ES-I3 (cell line): ENCODE data around the gene TBC1D19.

ENCODE experiments used
- H3K36me3 ChIP-seq: 2 replicates; pipeline ENCODE4 v1.6.1; 2013; ENCODE audit warnings: mild to moderate bottlenecking, low read length, control low read depth, moderate library complexity; ENCODE audit not compliant: insufficient read depth
- H3K4me1 ChIP-seq: 2 replicates; pipeline ENCODE4 v1.6.1; 2013; ENCODE audit warnings: mild to moderate bottlenecking, control low read depth, low read length; ENCODE audit not compliant: insufficient read depth
- H3K9ac ChIP-seq: 2 replicates; pipeline ENCODE4 v1.6.1; 2013; ENCODE audit warnings: low read depth, mild to moderate bottlenecking, low read length, moderate library complexity
- H3K9me3 ChIP-seq: 2 replicates; pipeline ENCODE4 v1.6.1; 2013; ENCODE audit warnings: mild to moderate bottlenecking, low read length, moderate library complexity; ENCODE audit not compliant: control insufficient read depth, insufficient read depth

TBC1D19 gene

DNA sequence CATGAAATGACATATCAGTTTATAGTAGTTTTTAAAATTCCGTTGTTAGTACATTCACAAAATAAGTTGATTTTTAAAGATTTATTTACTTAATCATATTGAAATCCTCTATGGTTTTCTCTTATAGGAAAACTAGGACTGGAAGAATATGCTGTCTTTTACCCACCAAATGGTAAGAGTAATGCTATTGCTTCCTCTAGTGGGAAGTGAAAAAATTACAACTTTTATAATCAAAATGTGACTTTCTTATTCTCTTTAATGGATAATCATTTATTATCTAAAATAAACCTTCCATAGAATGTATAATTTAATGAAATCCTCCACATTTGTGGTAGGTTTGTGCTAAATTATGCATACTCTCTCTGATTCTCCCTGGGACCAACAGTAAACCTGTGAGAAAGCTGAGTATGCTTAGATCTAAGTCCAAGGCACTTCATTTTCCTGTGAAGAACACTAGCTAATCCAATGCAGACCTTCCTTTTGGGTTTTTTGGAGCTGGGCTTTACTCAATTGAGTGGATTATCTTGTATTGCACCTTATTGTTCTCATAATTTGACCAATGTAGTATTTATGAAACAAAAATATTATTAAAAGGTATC, 136.2 kb downstream of the TBC1D19 start:
- H3K36me3 ChIP-seq: no peaks in the 10 kb centered on the region
- no peaks in the 10 kb centered on the region for H3K9me3 ChIP-seq
- no peaks in the 10 kb centered on the region for H3K4me1 ChIP-seq

DNA sequence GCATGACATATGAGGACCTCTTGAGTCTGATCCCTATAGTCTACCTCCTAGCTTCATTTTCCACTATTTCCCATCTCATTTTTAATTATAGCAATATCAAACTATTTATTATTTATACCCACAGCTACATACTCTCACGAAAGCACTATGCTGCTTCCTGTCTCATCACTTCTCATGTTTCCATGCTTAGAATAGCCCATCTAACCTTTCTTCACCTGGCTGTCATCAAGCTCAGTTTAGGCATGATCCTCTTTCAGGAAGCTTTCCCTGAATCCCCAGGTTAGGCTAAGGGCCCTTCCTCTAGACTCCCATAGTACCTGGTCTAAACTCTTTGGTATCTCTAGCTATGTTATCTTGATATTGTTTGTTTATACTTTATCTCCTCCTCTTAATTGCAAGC, 137.8 kb downstream of the TBC1D19 start:
- Histone ChIP-seq H3K4me1 (no peaks in the 10 kb centered on the region), H3K9me3 (no peaks in the 10 kb centered on the region), H3K36me3 (no peaks in the 10 kb centered on the region), H3K9ac (no peak overlapping the region)

More for the DNA sequence above, 136.2 kb downstream of the TBC1D19 start:
- no peak overlapping the region for H3K9ac ChIP-seq

GRCh38 chr4:26723216-26723615, 139.3 kb downstream of the TBC1D19 start:
- Histone ChIP-seq H3K9ac (no peak overlapping the region), H3K4me1 (no peaks in the 10 kb centered on the region), H3K36me3 (no peaks in the 10 kb centered on the region), H3K9me3 (no peaks in the 10 kb centered on the region)

DNA sequence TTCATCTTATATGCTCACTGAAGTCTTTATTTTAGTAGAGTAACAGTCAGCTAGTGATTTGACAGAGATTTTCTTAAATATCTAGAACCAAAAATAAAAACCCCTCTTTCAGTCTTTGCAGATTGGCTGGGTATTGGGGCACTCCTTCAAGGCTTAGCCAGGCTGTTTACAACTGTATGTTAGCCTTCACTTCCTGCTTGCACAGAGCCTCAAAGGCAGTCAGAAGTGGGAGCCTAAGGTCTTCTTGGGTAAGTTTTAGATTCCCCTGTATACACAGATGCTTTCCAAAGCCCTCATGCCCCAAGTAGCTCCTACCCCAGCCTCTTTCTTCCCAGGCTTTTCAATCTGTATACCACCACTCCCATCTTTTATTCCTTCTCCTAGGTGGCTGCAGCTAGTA, 140.7 kb downstream of the TBC1D19 start:
- no peak overlapping the region for H3K9ac ChIP-seq
- no peaks in the 10 kb centered on the region for H3K9me3 ChIP-seq
- no peaks in the 10 kb centered on the region for H3K4me1 ChIP-seq
- no peaks in the 10 kb centered on the region for H3K36me3 ChIP-seq

GRCh38 chr4:26726655-26727387, 142.9 kb downstream of the TBC1D19 start:
- no peaks in the 10 kb centered on the region for H3K9me3 ChIP-seq
- H3K36me3 ChIP-seq: no peaks in the 10 kb centered on the region
- no peaks in the 10 kb centered on the region for H3K4me1 ChIP-seq
- H3K9ac ChIP-seq: no peak overlapping the region

DNA sequence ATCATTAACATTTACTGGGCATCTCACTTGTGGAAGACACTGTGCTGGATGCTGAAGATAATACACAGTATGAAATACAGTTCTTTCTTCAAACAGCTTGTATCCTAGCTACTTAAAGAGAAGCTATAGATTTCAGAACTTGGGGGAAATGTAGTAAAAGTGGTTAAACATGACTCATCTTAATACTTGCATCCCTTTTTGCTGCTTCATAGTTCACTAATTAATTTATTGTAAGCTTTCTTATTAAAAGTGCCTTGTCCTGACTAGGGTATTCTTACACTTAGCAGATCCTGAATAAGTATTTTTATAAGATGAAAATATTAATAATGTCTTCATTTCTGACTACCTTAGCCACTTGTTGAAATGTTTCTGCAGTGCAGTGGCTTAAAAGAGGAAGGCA, 144.0 kb downstream of the TBC1D19 start:
- H3K36me3 ChIP-seq: no peaks in the 10 kb centered on the region
- no peak overlapping the region for H3K9ac ChIP-seq
- no peaks in the 10 kb centered on the region for H3K9me3 ChIP-seq
- H3K4me1 ChIP-seq: no peaks in the 10 kb centered on the region

GRCh38 chr4:26729027-26729426, 145.1 kb downstream of the TBC1D19 start:
- no peak overlapping the region for H3K9ac ChIP-seq
- no peaks in the 10 kb centered on the region for H3K36me3 ChIP-seq
- no peaks in the 10 kb centered on the region for H3K4me1 ChIP-seq
- no peaks in the 10 kb centered on the region for H3K9me3 ChIP-seq

DNA sequence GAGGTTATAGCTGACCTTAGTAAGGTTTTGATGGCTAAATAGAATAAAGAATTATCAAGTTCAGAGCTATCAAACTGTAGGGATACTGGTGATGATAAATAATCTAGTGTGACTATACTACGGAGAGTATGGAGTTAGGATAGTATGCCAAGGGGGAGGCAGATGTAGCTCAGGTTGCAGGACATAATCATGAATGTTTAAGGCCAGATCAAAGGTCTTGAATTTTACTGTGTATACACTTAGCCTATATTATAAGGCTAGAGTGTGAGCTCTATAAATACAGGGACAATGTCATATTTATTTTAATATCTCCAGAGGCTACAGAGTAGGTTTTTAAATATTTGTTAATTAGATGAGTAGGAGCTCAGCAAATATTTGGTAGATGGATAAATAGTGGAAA, 145.7 kb downstream of the TBC1D19 start:
- no peaks in the 10 kb centered on the region for H3K36me3 ChIP-seq
- no peaks in the 10 kb centered on the region for H3K4me1 ChIP-seq
- no peak overlapping the region for H3K9ac ChIP-seq
- no peaks in the 10 kb centered on the region for H3K9me3 ChIP-seq

- no peaks in the 10 kb centered on the region for H3K4me1 ChIP-seq
- H3K9me3 ChIP-seq: no peaks in the 10 kb centered on the region
- H3K36me3 ChIP-seq: no peaks in the 10 kb centered on the region
- no peak overlapping the region for H3K9ac ChIP-seq
Measured at GRCh38 chr4:26731351-26732035, 147.6 kb downstream of the TBC1D19 start.

- Histone ChIP-seq H3K9ac (no peak overlapping the region), H3K36me3 (no peaks in the 10 kb centered on the region), H3K9me3 (no peaks in the 10 kb centered on the region), H3K4me1 (no peaks in the 10 kb centered on the region)
Measured at GRCh38 chr4:26732356-26732755, 148.5 kb downstream of the TBC1D19 start.

GRCh38 chr4:26736621-26737020, 152.7 kb downstream of the TBC1D19 start:
- no peaks in the 10 kb centered on the region for H3K36me3 ChIP-seq
- H3K9ac ChIP-seq: no peak overlapping the region
- no peaks in the 10 kb centered on the region for H3K4me1 ChIP-seq

DNA sequence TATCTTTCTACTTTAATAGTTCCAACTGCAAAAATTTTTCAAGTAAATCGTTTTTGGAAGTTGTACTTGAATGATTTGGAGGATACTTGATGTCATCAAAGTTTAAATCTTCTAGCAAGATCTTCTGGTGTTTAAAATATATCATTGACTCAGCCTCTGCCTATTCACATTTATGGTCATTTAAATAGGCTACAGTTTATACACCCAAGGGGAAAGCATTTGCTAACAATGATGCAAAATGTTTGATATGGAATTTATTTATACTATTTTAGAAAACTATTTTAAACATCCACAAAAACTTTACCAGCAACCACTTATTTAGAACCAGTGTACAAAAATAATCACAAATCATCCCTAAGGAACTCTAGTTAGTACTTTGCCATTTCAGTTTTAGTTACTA, 153.5 kb downstream of the TBC1D19 start:
- Histone ChIP-seq H3K9me3 (no peaks in the 10 kb centered on the region), H3K9ac (no peak overlapping the region), H3K4me1 (no peaks in the 10 kb centered on the region), H3K36me3 (no peaks in the 10 kb centered on the region)

More at GRCh38 chr4:26736621-26737020, 152.7 kb downstream of the TBC1D19 start:
- no peaks in the 10 kb centered on the region for H3K9me3 ChIP-seq

DNA sequence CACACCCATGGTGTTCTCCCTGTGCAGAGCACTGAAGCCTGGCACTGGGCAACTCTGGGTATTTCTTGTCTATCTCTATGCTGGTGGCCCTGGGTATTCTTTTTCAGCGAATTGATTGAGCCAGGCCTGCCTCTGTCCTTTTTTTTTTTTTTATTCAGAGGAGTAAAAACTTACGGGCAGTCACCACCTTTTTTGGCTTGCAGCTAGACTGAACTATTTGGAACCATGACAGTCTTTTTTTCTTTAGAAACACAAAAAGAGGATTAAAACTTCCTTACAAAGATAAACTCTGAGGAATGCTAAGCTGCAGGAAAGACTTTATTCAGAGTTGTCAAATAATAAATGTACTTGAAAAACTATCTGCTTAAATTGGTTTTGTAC, 157.6 kb downstream of the TBC1D19 start:
- H3K9me3 ChIP-seq: no peaks in the 10 kb centered on the region
- H3K36me3 ChIP-seq: no peaks in the 10 kb centered on the region
- no peaks in the 10 kb centered on the region for H3K4me1 ChIP-seq
- H3K9ac ChIP-seq: no peak overlapping the region

GRCh38 chr4:26746802-26747213, 162.9 kb downstream of the TBC1D19 start:
- H3K36me3 ChIP-seq: no peaks in the 10 kb centered on the region
- no peaks in the 10 kb centered on the region for H3K9me3 ChIP-seq
- H3K4me1 ChIP-seq: no peaks in the 10 kb centered on the region
- H3K9ac ChIP-seq: no peak overlapping the region

GRCh38 chr4:26748811-26749210, 164.9 kb downstream of the TBC1D19 start:
- Histone ChIP-seq H3K9ac (no peak overlapping the region), H3K9me3 (no peaks in the 10 kb centered on the region), H3K4me1 (no peaks in the 10 kb centered on the region), H3K36me3 (no peaks in the 10 kb centered on the region)
